Spleen (tissue), 7 donors: ENCODE measurements around the gene SNAPC1.

Experiments used
- CTCF ChIP-seq, 11 experiments: fragments of 200-600 bp in 7 of 11; fragments of 450-650 bp in 4 of 11; sonication (generic) in 4 of 11; IDR thresholded peaks in 8 of 11; conservative IDR thresholded peaks in 3 of 11; 1 replicate in 7 of 11; 2 replicates in 4 of 11; pipeline versions ENCODE4 v1.4.0 to v1.8.0; 2016 to 2021; ENCODE audit warnings: antibody characterized with exemption in 11 of 11, inconsistent platforms in 4 of 11, mild to moderate bottlenecking in 1 of 11
- POLR2A ChIP-seq, 3 donors: fragments of 450-650 bp; IDR thresholded peaks; one replicate each; pipeline ENCODE4 v1.5.1; 2017; ENCODE audit warnings: antibody characterized with exemption in 3 of 3, mild to moderate bottlenecking in 1 of 3
- donor health status: DM: no; HTN: no; CAD: no; lungs with moderate emphysema.
- donor health status: DM: no; HTN: no; CAD: no.
- donor health status: DM: no; HTN: no; CAD: no.

- TF ChIP-seq CTCF (IDR thresholded peaks at IDR 0.05 in 8 of 11, conservative IDR thresholded peaks at IDR 0.05 in 3 of 11), result no peak
- TF ChIP-seq POLR2A (IDR thresholded peaks at IDR 0.05), result no peak
Observed at GRCh38 chr14:61841145-61841544, 78.9 kb downstream of the SNAPC1 start.
